Head of caudate nucleus (tissue), 42 donors: Measurements from ENCODE around the gene CR1.
"Not testable (repeated sequence)": the region's sequence is repeated elsewhere in the genome, so short reads cannot be mapped to it uniquely, and the experiment has no call there.

Source experiments
- DNase-seq, 42 donors: peaks; one replicate each; pipeline versions ENCODE4 v3.0.0 to v3.0.0-alpha.2; 2020 to 2021; ENCODE audit warnings: mixed read lengths in 7 of 42
- intact Hi-C: fragments of 100-400 bp; cut with DNase I; formaldehyde crosslinking; loops from one replicate; pipeline ENCODE4 v1.15.0; 2022

CR1 gene

DNA sequence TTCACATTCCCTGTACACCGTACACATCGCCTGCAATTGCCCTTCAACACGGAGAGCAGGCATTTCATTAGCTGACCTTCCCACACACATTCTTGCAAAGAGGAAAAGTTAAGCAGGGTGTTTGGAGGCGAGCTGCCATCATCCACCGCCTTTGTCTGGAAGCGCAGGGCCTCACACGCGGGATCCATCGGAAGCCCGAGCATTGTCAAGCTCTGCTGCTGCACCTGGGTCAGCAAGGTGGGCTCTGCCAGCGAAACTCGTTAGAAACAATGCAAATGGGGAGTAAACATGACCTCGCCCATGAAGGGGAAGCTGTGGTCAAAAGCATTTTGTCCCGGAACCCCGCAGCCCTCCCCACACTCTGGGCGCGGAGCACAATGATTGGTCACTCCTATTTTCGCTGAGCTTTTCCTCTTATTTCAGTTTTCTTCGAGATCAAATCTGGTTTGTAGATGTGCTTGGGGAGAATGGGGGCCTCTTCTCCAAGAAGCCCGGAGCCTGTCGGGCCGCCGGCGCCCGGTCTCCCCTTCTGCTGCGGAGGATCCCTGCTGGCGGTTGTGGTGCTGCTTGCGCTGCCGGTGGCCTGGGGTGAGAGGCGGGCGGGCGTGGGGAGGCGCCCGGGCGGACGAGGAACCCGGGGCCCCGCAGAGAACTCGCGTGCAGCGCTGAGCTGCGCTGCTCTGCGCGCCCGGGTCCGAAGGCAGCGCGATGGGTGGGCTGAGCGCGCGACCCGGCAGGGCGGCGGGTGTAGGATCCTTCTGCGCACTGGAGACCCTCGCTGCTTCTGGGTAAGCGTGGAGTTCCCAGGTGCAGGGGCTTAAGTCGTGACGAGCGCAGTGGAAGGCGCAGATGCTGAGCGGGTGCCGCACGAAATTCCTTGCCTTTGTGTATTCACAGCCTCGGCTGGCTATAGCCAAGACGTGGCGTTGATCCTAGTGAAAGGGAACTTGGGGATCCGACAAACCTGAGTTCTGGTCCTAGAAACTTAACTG is at the start of gene CR1:
TSS of gene CR1 (plus strand) at position 357 of the 992 bp plus-strand sequence. CDS start at position 468, 111 bp downstream.
- intact Hi-C loops, result no loop called here
- peak in 34 of 42 donors; percentile 9 to 78 (median 24) for DNase-seq

DNA sequence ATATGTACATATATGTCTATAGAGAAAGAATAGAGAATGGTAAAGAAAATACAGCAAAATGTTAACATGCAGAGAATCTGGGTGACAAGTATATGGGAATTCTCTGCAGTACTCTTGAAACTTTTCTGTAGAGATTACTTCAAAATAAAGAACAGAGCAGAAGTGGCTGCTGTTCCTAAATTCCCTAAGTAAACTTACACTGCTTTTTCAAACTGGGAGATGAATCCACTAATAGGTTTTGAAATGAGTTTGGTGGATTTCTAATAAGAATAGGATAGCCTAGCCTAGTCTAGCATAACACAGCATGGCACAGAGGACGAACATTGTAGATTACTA is 42.3 kb upstream of the CR1 start:
- intact Hi-C loops, result no loop called here
- DNase-seq, result no peak

DNA sequence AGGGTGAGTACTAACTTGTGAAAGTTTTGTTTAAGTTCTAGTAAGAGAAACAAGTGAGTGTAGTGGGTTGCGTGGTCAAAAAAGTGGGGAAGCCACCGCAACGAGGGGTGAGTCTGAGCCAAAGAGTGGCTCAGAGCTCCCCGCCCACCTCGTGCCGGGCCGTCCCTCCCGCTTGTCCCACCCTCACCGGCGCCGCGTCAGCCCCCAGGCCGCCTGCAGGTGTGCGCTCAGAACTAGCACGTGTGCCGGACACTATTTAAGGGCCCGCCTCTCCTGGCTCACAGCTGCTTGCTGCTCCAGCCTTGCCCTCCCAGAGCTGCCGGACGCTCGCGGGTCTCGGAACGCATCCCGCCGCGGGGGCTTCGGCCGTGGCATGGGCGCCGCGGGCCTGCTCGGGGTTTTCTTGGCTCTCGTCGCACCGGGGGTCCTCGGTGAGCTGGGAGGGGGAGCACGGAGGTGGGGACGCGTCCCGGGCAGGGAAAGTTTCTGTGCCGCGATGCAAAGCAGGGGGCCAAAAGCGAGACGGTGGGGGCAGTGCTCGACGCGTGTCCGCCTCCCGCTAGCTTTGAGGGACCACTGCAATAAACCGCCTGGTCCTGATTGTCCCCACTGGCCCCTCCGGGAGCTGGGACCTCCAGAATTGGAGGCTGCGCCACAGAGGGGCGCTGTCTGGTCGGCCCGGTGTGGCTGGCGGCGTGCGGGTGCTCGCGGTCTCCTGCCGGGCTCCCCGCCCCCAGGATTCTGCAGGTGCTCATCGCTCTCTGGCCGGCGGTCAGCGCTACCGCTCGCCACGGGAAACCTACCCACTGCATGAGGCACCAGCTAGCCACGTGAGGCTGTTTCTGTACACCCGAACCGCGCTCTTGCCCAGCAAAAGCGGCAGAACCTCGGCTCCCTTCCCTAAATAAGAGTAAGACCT is 41.7 kb upstream of the CR1 start, which contains the start of gene CR2:
TSS of gene CR2 (plus strand) at position 283 of the 919 bp plus-strand sequence. CDS start at position 374, 91 bp downstream.
- intact Hi-C loops, result no loop called here
- DNase-seq, result peak in 36 of 42 donors; percentile 2 to 75 (median 24)

DNA sequence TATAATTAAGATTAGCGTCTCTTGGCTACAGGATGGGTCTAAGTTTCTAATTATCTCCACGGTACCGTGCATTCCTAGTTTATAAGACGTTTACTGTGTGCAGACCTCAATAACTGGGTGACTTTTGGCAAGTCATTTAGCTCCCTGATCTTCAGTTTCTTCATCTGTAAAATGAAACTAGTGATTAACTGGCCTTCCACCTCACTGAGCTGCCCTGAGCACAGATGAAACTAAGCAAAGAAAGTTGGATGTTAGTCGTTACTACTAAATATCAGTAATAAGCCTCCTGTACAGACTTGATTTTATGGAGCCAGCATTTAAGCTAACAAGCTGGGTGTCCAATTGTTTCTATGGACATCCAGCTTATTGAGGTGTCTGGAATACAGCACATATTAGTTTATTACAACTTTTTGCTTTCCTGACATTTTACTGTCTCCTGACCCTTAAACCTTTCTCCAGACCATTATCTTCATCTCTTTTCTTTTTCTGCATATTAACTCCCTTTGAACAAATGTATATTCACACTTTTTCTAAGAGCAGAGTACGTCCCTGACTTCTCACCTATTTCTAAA is 40.7 kb upstream of the CR1 start:
- DNase-seq, result no peak
- intact Hi-C loops, result no loop called here

DNA sequence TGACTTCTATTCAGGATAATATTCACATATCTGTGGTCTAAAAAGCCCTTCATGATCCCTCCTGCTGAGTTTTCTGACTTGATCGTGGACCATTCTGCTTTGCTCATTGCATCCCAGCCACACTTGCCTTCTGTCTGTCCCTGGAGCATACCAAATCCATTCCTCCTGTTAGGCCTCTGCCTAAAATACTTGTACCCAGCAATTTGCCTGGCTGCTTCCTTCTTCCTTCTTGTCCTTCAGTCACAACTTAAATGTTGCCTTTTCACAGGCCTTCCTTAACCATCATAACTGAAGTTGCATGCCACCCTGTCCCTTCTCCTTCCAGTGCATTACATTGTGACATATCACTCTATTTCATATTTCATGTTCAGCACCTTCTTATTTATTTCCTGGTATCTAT is 37.5 kb upstream of the CR1 start:
- intact Hi-C loops, result no loop called here
- no peak for DNase-seq

DNA sequence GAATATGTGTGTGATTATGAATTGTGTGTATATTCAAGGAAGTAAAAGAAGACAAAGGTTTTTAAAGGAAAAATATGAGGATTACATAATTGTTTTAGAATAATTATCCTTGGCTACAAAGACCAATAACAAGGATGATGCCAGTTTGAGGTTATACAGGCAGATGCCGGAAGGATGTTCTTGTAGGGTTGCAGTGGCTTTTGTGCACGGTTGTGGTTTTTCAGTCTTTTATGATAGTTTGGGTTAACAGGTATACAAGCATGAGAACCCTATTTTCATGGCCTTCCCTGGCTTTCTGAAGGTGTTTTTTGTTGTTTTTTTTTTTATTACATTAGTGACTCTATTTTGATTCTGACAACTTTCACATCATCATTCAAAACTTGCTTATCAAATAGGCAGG is 36.9 kb upstream of the CR1 start:
- intact Hi-C loops, result no loop called here

DNA sequence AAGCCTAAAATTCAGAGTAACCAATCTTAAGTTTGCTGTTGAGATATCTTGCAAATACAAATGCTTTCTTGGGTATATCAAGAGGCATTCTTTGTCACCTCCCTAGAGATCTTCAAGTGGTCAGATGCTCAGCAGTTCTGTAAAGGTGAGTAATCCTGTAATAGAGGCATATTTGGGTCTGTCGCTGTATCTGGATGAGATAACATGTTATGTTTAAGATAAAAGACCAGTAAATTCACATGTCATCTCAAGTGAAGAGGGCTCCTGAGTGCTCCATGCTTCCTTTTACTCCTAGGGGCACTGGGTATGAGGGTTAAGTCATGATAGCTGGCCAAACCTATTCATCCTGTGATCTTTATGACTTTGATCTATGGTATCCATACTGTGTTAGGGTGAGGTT is 34.3 kb upstream of the CR1 start:
- intact Hi-C loops, result no loop called here
- no peak for DNase-seq

More for the DNA sequence above, 36.9 kb upstream of the CR1 start:
- DNase-seq, result no peak

DNA sequence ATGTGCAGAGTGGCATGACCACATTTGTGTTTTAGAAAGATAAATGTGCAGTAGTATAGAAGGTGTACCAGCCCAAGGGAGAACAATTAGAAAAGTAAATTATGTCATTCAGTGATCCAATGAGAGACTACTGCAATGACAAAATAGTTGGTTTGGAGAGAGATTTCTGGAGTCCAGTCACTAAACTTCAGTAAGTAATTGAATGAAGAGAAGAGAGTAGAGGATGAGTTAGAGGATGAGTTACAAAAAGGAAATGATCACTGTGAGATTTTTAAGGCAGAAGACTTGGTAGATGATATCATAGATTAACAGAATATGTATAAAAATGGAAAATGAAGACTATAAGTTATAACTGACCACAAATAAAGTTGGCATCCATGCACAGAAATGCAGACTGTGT is 33.4 kb upstream of the CR1 start:
- no peak for DNase-seq
- intact Hi-C loops, result no loop called here

DNA sequence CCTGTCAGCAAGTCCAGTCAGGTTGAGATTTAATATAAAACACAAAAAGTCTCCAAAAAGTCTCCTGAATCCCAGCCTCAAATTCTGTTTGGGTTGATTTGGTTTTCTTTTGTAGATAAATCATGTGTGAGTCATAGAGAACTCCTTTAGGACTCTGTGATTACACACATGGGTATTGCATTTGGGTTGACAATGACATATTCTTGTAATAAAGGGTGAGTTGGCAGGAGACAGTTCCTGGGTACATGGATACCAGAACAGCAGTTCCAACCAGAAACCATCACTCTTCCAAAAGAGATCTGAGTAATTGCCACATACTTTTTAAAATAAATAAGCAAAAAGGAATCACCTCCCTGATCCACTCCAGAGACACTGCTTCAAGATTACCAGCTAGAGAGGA is 32.9 kb upstream of the CR1 start:
- intact Hi-C loops, result no loop called here
- DNase-seq, result no peak

DNA sequence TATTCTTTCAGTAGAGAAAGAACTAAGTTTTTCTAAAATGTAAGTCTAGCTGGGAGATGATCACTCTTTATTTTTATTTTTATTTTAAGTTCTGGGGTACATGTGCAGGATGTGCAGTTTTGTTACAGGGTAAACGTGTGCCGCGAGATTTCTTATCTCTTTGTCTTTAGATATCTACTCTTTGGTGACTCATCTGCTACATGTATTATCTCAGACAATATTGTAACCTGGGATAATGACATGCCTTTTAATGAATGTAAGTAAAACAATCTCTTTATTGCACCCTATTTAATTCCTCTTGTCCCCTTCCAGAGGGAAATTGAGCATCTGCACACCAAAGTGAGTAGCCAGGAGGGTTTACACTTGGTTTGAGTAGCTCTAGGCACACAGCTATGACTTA is 32.4 kb upstream of the CR1 start:
- intact Hi-C loops, result no loop called here
- no peak for DNase-seq

DNA sequence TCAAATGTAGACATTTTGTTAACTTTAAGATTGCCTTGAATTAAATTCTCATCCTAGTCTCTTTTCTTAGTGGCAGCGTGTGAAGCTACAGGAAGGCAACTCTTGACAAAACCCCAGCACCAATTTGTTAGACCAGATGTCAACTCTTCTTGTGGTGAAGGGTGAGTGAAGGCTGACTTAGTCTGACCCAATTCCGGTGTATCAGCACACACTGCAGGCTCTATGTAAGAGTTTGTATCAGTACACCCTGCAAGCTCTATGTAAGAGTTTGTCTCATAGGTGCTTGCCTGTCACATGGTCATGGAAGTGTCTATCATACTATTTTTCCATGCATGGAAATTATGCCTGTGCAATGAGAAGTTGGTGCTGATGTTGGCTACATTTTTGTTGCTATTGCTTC is 25.0 kb upstream of the CR1 start:
- intact Hi-C loops, result no loop called here
- DNase-seq, result no peak

DNA sequence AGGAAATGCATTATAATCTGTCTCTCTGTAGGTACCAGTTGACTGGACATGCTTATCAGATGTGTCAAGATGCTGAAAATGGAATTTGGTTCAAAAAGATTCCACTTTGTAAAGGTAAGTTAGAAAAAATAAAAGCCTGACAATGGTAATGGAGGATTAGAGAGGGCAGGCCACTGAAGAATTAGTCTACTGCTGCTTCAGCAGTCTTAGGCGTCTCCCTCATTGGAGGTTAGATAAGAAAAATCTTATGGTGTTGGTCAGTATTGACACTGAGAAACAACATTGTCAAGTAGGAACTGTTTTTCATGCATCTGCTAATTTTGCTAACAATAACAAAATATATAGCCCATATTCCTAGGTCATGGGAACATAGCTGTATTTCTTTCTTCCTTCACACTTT is 21.7 kb upstream of the CR1 start:
- intact Hi-C loops, result no loop called here
- no peak for DNase-seq

DNA sequence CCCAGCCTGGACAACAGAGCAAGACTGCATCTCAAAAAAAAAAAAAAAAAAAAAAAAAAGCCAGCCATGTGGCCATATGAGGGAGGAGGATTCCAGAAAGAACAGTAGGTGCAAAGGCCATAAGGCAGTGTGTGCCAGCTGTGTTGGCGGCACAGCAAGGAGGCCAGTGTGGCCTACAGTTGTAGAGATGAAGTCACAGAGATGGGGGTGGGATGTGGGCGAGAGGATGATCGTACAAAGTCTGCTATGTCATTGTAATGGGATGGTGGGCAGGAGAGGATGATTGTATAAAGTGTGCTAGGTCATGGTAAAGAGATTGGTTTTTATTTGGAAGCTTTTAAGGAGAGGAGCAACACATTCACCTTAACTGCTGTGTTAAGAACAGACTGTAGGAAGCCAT is 9.8 kb upstream of the CR1 start:
- intact Hi-C loops, result no loop called here
- peak in 2 of 42 donors; percentile 8 to 23 for DNase-seq

DNA sequence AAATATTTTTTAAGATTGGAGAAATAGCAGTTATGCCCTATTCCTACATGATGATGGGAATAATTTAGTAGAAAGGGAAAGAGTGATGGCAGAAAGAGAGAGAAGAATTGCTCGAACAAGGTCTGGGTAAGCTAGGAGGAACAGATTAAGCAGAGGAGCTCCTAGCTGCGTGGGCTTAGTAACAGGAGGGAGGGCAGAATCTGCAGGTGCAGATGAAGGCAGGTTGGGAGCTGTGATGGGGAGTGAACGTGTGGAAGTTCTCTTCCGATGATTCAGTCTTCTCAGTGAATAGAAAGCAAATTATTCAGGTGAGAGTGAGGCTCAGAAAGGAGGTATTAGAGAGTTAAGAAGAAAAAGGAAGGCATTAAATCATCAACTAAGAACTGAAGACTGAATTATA is 8.3 kb upstream of the CR1 start:
- intact Hi-C loops, result no loop called here
- peak in 38 of 42 donors; percentile 10 to 88 (median 48) for DNase-seq

DNA sequence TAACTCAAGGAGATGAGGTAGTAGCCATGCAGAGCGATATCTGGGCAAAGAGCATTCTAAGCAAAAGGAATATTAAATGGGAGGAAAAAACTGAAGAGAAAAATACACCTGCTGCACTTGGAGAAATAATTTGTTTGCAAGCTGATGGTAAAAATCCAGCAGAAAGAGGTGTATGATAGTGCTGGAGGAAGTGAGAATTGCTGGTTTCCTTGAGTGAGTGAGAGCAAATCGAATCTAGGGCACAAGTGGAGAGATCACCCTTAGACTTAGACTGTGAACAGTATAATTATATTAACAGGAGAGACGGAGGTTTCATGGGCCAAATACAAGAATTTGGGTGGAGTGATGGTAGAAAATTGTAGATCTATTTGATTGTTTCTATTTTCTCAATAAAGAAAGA is 2.7 kb upstream of the CR1 start:
- intact Hi-C loops, result no loop called here
- DNase-seq, result no peak

DNA sequence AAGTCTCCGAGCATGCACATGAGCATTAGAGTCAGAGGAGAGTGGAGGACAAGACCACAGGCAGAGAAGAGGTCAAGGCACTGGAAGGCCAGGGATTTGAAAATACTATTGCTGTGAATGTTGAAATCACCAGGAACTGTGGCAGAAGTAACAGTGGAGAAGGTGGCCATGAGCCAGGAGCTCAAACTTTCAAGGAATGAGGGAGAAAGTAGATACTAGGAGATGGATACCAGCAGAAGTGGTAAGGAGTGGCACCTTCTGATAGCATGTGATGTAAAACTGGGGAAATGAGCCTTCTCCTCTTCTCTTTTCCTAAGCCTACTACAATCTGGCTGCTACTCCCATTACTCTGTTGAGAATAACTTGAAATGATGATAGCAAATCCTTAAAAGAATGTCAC is 1.8 kb upstream of the CR1 start:
- intact Hi-C loops, result no loop called here
- DNase-seq, result no peak

DNA sequence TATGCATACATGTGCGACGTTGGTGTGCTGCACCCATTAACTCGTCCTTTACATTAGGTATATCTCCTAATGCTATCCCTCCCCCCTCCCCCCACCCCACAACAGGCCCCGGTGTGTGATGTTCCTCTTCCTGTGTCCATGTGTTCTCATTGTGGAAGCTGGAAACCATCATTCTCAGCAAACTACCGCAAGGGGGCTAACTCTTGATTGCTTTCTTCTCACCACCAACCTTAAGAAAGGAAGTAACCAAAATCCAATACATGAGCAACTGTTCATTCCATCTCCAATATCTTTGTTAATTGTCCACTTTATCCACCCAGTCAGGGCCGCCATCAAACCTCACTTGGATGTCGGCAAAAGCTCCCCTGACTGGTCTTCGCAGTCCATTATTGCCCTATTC is 676 bp upstream of the CR1 start:
- intact Hi-C loops, DNase-seq: not testable (repeated sequence)

DNA sequence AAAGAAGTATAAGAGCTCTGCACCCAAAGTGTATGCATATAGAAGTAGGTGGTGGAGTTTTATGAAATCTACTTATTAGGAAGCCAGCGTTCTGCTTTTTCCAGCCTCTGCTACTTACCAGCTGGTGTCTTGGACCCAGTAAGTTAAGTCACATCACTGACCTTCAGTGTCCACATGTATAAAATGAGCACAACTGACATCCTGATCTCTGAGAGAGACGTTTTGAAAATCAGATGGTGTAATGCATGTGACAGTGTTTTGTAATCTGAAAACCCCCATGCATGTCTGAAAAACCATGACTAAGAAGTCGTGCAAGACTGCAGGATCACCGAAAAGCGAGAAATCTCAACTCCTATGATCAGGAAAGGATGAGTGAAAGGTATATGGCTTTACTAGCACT is 2.0 kb downstream of the CR1 start:
- intact Hi-C loops, result no loop called here
- DNase-seq, result no peak

DNA sequence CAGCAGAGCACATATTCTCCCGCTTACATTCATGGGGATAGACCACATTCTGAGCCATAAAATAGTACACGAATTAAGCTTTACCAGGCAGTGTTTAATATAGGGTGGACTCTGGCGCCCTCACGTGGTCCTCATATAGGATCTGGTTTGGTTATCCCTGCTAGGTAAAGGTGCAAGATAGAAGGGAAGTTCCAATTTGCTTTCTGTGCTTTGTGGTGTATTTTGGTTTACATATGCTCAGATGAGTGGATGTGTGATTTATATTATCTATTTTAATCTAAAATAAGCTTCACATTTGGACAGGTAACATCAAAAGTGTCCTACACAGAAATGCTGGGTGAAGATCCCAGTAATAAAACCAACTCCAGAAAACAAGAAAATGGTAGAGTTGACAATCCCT is 3.6 kb downstream of the CR1 start:
- intact Hi-C loops, result no loop called here
- DNase-seq, result peak; percentile 56 to 92 (median 81)

DNA sequence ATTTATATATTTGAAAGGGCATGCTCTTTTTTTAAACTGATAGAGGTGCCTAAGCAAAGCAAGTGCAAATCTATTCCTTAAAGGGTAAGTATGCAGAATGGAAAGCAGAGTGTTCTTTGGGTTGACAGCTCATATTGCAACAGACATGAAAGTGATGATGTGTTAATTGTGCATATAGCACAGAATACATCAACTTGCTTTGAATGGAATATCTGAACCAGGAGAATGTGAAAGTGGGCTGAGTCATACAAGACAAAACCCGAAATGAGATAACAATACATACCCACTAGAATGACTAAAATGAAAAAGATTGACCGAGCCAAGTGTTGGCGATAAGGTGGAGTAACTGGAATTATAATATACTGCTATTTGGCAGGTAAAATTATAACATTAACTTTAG is 4.3 kb downstream of the CR1 start:
- DNase-seq, result no peak
- intact Hi-C loops, result no loop called here
